Suprapubic skin (tissue), 4 donors: ENCODE measurements around the gene FGF2. TPM values are rescaled to one million over a fixed set of nuclear protein-coding genes. Genes with fewer than 3 reads are reported as not detected.
"Not testable (repeated sequence)": the region's sequence is repeated elsewhere in the genome, so short reads cannot be mapped to it uniquely, and the experiment has no call there.

Experiments used
- DNase-seq, 2 donors: peaks; one replicate each; pipeline ENCODE4 v3.0.0-alpha.2; 2019; ENCODE audit warnings: low spot score in 2 of 2
- H3K27ac ChIP-seq: fragments of 200-600 bp; sonication (generic); one replicate; pipeline ENCODE4 v1.5.1; 2019
- H3K27me3 ChIP-seq: fragments of 200-600 bp; sonication (generic); one replicate; pipeline ENCODE4 v1.5.1; 2019
- H3K36me3 ChIP-seq: fragments of 200-600 bp; sonication (generic); one replicate; pipeline ENCODE4 v1.5.1; 2019
- H3K4me1 ChIP-seq: fragments of 200-600 bp; sonication (generic); one replicate; pipeline ENCODE4 v1.5.1; 2019
- H3K4me3 ChIP-seq: fragments of 200-600 bp; sonication (generic); one replicate; pipeline ENCODE4 v1.5.1; 2019; ENCODE audit warnings: mild to moderate bottlenecking
- H3K9me3 ChIP-seq: fragments of 200-600 bp; sonication (generic); one replicate; pipeline ENCODE4 v1.5.1; 2019
- EP300 ChIP-seq: sonication (generic); formaldehyde crosslinking; IDR thresholded peaks from one replicate; pipeline ENCODE4 v1.6.1; 2017; ENCODE audit warnings: antibody characterized with exemption
- POLR2A ChIP-seq, 2 donors: fragments of 450-650 bp; IDR thresholded peaks; one replicate each; pipeline ENCODE4 v1.6.1; 2017; ENCODE audit warnings: antibody characterized with exemption in 2 of 2, mild to moderate bottlenecking in 2 of 2, moderate library complexity in 2 of 2
- POLR2AphosphoS5 ChIP-seq, 3 donors: sonication (generic); formaldehyde crosslinking; IDR thresholded peaks; one replicate each; pipeline ENCODE4 v1.6.1; 2017; ENCODE audit warnings: antibody characterized with exemption in 3 of 3
- WGBS: methylation state at CpG from one replicate; pipeline ENCODE4 v1.1.5; 2018; 5-methylcytosine and 5-hydroxymethylcytosine counted together
- total RNA-seq, 4 donors: library from RNA; depleted of rRNA; stranded (reverse); fragments of >200 nt; gene quantifications; one replicate each; pipeline ENCODE4 v1.1.0, GENCODE V29; 2016
- TF ChIP-seq, protein P1 (sequence below), 2 donors: fragments of 200-600 bp in 1 of 2; fragments of 450-650 bp in 1 of 2; sonication (generic) in 1 of 2; IDR thresholded peaks; one replicate each; pipeline ENCODE4 v1.5.1; 2016 to 2019; ENCODE audit warnings: antibody characterized with exemption in 2 of 2, mild to moderate bottlenecking in 1 of 2, moderate library complexity in 1 of 2

The FGF2 gene
- total RNA-seq, 4 donors from 2014 or later: 3.0 to 8.2 (median 5.8) TPM

DNA sequence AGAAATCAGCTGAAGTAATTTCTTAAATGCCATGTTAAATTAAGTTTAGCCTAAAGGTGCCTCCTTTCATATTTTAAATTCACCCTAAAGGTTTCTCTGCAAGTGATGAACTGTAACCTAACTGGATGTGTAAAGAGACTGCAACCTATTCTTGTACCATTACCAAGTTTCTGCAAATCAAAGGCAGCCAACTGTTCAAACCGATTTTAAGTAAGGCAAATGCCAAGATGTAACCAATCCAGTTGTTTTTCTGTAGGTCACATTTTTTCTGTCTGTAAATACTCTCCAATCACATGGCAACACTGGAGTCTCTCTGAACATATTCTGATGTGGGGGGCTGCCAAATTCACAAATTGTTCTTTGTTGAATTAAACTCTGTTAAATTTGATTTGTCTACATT lies 42.4 kb upstream of the FGF2 start:
- no peak overlapping the region for H3K27ac ChIP-seq
- H3K36me3 ChIP-seq: no peaks in the 10 kb centered on the region
- WGBS: 17% methylated on average over 1 of the region's 1 CpG
- no peak for DNase-seq
- TF ChIP-seq POLR2A (IDR thresholded peaks at IDR 0.05): no peak
- TF ChIP-seq, protein P1, sequence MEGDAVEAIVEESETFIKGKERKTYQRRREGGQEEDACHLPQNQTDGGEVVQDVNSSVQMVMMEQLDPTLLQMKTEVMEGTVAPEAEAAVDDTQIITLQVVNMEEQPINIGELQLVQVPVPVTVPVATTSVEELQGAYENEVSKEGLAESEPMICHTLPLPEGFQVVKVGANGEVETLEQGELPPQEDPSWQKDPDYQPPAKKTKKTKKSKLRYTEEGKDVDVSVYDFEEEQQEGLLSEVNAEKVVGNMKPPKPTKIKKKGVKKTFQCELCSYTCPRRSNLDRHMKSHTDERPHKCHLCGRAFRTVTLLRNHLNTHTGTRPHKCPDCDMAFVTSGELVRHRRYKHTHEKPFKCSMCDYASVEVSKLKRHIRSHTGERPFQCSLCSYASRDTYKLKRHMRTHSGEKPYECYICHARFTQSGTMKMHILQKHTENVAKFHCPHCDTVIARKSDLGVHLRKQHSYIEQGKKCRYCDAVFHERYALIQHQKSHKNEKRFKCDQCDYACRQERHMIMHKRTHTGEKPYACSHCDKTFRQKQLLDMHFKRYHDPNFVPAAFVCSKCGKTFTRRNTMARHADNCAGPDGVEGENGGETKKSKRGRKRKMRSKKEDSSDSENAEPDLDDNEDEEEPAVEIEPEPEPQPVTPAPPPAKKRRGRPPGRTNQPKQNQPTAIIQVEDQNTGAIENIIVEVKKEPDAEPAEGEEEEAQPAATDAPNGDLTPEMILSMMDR (IDR thresholded peaks at IDR 0.05): no peak
- TF ChIP-seq POLR2AphosphoS5 (IDR thresholded peaks at IDR 0.05): no peak
- TF ChIP-seq EP300: no peak
- H3K4me1 ChIP-seq: peaks cover 15% of the 10 kb centered on the region
- H3K9me3 ChIP-seq: no peaks in the 10 kb centered on the region
- H3K27me3 ChIP-seq: no peaks in the 10 kb centered on the region
- H3K4me3 ChIP-seq: no peak overlapping the region

- WGBS: 92% methylated on average over 2 of the region's 2 CpGs
Measured at GRCh38 chr4:122785099-122785498, 41.5 kb upstream of the FGF2 start.

DNA sequence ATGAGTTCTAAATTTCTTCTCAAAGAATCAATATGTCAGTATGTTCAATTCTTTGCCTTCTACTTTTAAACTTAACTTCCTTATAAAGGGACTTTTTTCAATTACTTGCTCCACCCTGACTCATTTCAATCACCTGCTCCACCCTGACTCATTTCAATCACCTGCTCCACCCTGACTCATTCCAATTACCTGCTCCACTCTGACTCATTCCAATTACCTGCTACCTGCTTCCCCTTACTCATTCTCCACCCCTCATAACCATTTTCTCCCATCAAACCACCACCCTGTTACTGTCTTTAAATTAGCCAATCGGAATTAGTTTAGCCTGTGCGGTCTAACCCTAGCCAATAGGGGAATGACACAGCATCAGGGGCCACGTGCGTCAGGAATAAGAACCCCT lies 40.3 kb upstream of the FGF2 start:
- H3K27me3 ChIP-seq, DNase-seq, H3K9me3 ChIP-seq, H3K4me3 ChIP-seq, H3K36me3 ChIP-seq, H3K27ac ChIP-seq: not testable (repeated sequence)
- H3K4me1 ChIP-seq: peaks cover 15% of the 10 kb centered on the region
- 95% methylated on average over 4 of the region's 4 CpGs for WGBS

More at GRCh38 chr4:122785099-122785498, 41.5 kb upstream of the FGF2 start:
- no peak for DNase-seq
- Histone ChIP-seq H3K27ac (no peak overlapping the region), H3K27me3 (no peaks in the 10 kb centered on the region), H3K9me3 (no peaks in the 10 kb centered on the region), H3K36me3 (no peaks in the 10 kb centered on the region), H3K4me3 (no peak overlapping the region), H3K4me1 (peaks cover 15% of the 10 kb centered on the region)
- no peak for TF ChIP-seq POLR2AphosphoS5 (IDR thresholded peaks at IDR 0.05)
- TF ChIP-seq POLR2A (IDR thresholded peaks at IDR 0.05): no peak
- TF ChIP-seq, protein P1 (IDR thresholded peaks at IDR 0.05): no peak
- no peak for TF ChIP-seq EP300

DNA sequence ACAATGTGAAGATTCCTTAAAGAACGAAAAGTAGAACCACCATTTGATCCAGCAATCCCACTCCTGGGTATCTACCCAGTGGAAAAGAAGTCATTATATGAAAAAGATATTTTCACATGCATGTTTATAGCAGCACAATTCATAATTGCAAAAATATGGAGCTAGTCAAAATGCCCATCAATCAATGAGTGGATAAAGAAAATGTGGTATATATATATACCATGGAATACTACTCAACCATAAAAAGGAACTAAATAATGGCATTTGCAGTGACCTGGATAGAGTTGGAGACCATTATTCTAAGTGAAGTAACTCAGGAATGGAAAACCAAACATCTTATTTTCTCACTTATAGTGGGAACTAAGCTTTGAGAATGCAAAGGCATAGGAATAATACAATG lies 39.7 kb upstream of the FGF2 start:
- H3K4me1 ChIP-seq: peaks cover 15% of the 10 kb centered on the region
- not testable (repeated sequence) for DNase-seq, H3K27ac ChIP-seq, H3K36me3 ChIP-seq, H3K9me3 ChIP-seq, H3K27me3 ChIP-seq, H3K4me3 ChIP-seq
- 100% methylated on average over 1 of the region's 1 CpG for WGBS

- no peak overlapping the region for H3K27ac ChIP-seq
- no peak overlapping the region for H3K4me3 ChIP-seq
Measured at GRCh38 chr4:122787940-122788339, 38.7 kb upstream of the FGF2 start.

GRCh38 chr4:122788935-122789334 lies 37.7 kb upstream of the FGF2 start:
- Histone ChIP-seq H3K4me1 (peaks cover 5% of the 10 kb centered on the region), H3K9me3 (no peaks in the 10 kb centered on the region), H3K4me3 (no peak overlapping the region), H3K27me3 (no peaks in the 10 kb centered on the region), H3K36me3 (no peaks in the 10 kb centered on the region), H3K27ac (no peak overlapping the region)
- 90% methylated on average over 4 of the region's 4 CpGs for WGBS
- TF ChIP-seq, protein P1 (IDR thresholded peaks at IDR 0.05): no peak
- TF ChIP-seq POLR2AphosphoS5 (IDR thresholded peaks at IDR 0.05) (no peak), POLR2A (IDR thresholded peaks at IDR 0.05) (no peak)
- DNase-seq: no peak

More at GRCh38 chr4:122787940-122788339, 38.7 kb upstream of the FGF2 start:
- Histone ChIP-seq H3K9me3 (no peaks in the 10 kb centered on the region), H3K36me3 (no peaks in the 10 kb centered on the region), H3K4me1 (peaks cover 15% of the 10 kb centered on the region), H3K27me3 (no peaks in the 10 kb centered on the region)
- TF ChIP-seq, protein P1 (IDR thresholded peaks at IDR 0.05): no peak
- DNase-seq: no peak
- WGBS: 85% methylated on average over 1 of the region's 1 CpG
